Measurements from ENCODE around the gene CSF2RB. TPM values are rescaled to one million over a fixed set of nuclear protein-coding genes. Genes with fewer than 3 reads are reported as not detected.

The CSF2RB gene
- total RNA-seq, 1 donor from 2014 or later: 30.1 TPM

DNA sequence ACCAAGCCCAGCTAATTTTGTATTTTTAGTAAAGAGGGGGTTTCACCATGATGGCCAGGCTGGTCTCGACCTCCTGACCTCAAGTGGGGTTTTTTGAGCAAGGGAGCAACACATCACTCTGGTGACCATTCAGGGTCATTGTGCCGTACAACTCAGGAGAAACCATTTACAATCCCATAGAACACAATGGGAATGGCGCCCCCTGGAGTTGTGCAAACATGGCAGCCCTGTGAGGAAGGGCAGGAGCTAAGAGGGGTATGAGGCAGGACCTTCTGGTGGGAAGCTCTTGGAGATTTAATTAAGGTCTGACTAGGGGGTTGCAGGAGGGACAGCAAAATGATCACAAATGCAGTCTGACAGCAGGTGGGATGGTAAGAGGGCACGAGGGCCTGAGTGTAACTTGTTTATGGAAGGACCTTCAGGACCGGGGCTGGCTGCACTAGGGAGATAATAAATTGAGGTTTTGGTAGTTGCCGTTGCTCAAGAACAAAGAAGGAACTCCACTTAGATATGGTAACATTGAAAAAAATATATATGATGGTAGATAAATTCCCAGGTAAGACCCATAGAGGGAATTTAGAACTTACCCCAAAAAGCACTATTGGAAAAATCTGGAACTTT lies 9.1 kb upstream of the CSF2RB start:
- Histone ChIP-seq H3K36me3 (no peaks in the 10 kb centered on the region), H3K27ac (no peak overlapping the region), H3K4me3 (no peak overlapping the region), H3K27me3 (ENCODE audit: low read depth) (no peaks in the 10 kb centered on the region), H3K4me1 (peaks cover 5% of the 10 kb centered on the region), H3K9me3 (no peaks in the 10 kb centered on the region)
- DNase-seq: no peak
- no peak for ATAC-seq
- intact Hi-C loops (cut with DNase I): no loop called here
- TF ChIP-seq, protein P1, sequence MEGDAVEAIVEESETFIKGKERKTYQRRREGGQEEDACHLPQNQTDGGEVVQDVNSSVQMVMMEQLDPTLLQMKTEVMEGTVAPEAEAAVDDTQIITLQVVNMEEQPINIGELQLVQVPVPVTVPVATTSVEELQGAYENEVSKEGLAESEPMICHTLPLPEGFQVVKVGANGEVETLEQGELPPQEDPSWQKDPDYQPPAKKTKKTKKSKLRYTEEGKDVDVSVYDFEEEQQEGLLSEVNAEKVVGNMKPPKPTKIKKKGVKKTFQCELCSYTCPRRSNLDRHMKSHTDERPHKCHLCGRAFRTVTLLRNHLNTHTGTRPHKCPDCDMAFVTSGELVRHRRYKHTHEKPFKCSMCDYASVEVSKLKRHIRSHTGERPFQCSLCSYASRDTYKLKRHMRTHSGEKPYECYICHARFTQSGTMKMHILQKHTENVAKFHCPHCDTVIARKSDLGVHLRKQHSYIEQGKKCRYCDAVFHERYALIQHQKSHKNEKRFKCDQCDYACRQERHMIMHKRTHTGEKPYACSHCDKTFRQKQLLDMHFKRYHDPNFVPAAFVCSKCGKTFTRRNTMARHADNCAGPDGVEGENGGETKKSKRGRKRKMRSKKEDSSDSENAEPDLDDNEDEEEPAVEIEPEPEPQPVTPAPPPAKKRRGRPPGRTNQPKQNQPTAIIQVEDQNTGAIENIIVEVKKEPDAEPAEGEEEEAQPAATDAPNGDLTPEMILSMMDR (IDR thresholded peaks at IDR 0.05): no peak

DNA sequence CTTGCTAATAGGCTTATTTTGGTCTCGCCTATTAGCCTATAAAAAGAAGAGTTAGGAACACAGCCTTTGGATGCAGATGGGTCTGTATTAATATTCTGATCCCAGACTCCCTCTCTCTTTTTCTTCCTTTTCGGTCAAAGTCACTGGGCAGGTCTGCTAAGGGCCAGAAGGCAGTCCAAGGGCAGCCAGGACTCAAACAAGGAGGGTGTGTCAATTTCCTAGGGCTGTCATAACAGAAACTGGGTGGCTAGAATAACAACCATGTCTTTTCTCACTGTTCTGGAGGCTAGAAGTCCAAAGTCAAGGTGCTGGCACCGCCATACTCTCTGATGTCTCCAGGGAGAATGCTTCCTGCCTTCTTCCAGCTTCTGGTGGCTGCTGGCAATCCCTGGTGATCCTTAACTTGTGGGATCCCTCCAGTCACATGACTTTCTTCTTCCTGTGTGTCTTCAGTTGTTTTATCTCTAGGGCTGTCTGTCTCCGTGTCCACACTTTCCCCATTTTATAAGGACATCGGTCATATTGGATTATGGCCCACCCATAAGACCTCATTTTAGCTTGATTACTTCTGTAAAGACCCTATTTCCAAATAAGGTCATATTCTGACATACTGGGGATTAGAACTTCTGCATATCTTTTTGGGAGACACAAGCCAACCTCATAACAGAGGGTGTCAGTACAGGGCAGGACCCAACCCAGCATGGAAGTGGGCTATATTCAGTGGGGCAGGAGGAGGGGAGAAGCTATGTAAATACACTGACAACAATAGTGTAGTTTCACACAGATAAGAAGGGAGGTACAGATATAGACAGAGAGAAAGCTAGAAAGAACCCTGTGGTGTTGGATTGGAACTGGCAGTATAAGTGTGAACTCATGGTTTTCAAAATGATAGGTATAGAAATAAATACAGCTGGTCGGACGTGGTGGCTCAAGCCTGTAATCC lies 5.9 kb upstream of the CSF2RB start:
- H3K27me3 ChIP-seq (ENCODE audit: low read depth): no peaks in the 10 kb centered on the region
- TF ChIP-seq, protein P1 (IDR thresholded peaks at IDR 0.05): no peak
- intact Hi-C loops (cut with DNase I): no loop called here
- H3K36me3 ChIP-seq: no peaks in the 10 kb centered on the region
- no peak overlapping the region for H3K4me3 ChIP-seq
- ATAC-seq: no peak
- no peaks in the 10 kb centered on the region for H3K9me3 ChIP-seq
- H3K27ac ChIP-seq: no peak overlapping the region
- no peak for DNase-seq
- peaks cover 6% of the 10 kb centered on the region for H3K4me1 ChIP-seq

DNA sequence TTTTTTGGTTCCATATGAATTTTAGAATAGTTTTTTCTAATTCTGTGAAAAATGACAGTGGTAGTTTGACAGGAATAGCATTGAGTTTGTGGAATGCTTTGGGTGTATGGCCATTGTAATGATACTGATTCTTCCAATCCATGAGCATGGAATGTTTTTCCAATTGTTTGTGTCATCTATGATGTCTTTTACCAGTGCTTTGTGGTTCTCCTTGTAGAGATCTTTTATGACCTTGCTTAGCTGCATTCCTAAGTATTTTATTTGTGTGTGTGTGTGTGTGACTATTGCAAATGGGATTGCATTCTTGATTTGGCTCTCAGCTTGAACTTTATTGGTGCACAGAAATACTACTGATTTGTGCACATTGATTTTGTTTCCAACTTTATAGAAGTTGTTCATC lies 3.0 kb upstream of the CSF2RB start:
- TF ChIP-seq, protein P1 (IDR thresholded peaks at IDR 0.05): no peak

DNA sequence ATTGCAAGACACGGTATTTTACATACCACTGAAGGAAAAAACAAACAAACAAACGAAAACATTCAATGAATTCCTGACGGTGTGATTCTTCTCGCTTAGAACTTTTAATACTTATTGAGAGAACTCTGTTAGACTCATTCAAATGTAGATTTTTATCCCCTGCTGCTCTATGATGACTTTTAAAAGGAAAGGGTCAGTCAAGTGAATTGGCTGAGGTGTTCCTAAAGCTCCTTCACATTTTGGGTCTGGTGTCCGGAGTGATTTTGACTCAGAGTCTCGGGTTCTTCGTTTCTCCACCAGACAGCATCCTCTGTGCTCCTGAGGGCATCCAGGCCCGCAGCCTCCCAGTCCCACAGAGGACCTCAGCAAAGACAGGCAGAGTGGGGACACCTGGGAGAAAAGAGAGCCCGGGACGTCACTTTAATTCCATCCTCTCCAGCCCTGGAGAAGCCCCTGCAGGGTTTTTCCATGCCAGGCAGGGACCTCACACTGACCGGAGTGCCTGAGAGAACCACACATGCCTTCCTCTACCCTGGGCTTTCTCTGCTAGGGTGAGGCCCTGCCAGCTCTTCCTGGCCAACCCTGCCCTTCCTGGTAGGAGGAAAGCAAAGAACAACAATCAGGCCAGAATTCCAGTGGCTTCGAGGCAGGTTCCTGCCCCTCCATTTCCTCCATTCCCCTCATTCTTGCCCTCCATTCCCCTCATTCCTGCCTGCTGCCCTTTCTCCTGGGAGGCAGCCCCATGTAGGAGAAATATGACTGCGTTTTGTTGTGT lies 1.4 kb upstream of the CSF2RB start:
- Histone ChIP-seq H3K4me1 (peaks cover 16% of the 10 kb centered on the region), H3K27me3 (ENCODE audit: low read depth) (no peaks in the 10 kb centered on the region), H3K9me3 (no peaks in the 10 kb centered on the region), H3K36me3 (no peaks in the 10 kb centered on the region), H3K27ac (no peak overlapping the region), H3K4me3 (no peak overlapping the region)
- no peak for DNase-seq
- no peak for ATAC-seq
- TF ChIP-seq, protein P1 (IDR thresholded peaks at IDR 0.05): no peak
- intact Hi-C loops (cut with DNase I): loop anchor here (10.0 kb wide), 1 partner anchor 57 kb away; no protein-coding TSS in a partner anchor

More for the DNA sequence above, 3.0 kb upstream of the CSF2RB start:
- no peak for ATAC-seq
- H3K27me3 ChIP-seq (ENCODE audit: low read depth): no peaks in the 10 kb centered on the region
- H3K27ac ChIP-seq: no peak overlapping the region
- H3K4me3 ChIP-seq: no peak overlapping the region
- no peaks in the 10 kb centered on the region for H3K9me3 ChIP-seq
- H3K4me1 ChIP-seq: peaks cover 16% of the 10 kb centered on the region
- intact Hi-C loops (cut with DNase I): loop anchor here (10.0 kb wide), 1 partner anchor 56 kb away; no protein-coding TSS in a partner anchor
- no peaks in the 10 kb centered on the region for H3K36me3 ChIP-seq
- no peak for DNase-seq

All from lower lobe of right lung (tissue), 2 donors.